ENCODE results near the gene PDE3A.

PDE3A gene

DNA sequence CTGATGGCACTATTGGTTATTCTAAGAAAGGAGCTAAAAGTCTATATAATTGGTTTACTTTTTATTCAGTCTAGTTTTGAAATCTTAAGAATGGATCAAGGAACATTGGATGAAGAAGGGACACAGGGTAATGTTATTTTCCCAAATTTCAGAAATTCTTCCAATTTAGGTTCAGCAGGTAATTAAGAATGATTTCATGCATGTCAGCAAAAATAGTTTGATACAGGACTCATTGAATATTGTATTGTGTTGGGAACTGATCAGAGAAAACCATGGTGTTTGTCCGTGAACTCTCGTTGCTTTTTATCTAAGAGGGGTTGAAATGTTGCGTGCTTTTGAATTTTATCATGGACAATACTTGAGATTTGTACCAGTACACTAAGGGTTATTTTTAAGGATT is 58.6 kb downstream of the PDE3A start:
- DNase-seq, result no peak

DNA sequence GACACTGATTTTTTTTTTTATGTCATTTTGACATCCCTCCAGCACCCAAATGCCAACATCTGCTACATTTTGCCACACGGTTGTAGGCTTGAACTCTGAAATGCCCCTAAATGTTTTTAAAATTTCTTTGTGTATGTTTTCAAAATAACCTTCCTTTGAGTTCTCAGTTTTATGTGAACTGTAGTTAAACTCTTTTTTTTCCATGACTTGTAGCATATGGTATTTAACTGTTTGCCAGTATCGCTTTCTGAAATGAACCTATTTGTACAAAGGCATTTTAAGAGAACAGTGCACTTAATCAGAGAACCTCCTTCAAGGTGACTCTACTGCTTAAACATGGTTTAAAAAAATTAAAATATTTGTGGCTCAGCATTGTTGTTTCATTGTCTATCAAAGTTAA is 61.5 kb downstream of the PDE3A start:
- DNase-seq, result no peak

DNA sequence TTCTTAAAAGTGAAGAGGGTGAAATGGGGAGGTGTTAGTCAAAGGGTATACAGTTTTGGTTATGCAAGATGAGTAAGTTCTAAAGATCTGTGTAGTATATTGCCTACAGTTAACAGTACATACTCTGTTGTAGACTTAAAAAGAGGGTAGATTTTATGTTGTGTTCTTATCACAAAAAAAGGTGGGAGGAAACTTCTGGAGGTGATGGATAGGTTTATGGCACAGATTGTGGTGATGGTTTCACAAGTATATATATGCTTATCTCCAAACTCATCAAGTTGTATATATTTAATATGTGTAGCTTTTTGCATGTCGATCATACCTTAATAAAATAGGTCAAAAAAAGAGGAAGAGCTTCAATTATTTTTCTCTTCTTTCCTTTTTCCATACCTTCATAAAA is 64.0 kb downstream of the PDE3A start:
- no peak for DNase-seq

DNA sequence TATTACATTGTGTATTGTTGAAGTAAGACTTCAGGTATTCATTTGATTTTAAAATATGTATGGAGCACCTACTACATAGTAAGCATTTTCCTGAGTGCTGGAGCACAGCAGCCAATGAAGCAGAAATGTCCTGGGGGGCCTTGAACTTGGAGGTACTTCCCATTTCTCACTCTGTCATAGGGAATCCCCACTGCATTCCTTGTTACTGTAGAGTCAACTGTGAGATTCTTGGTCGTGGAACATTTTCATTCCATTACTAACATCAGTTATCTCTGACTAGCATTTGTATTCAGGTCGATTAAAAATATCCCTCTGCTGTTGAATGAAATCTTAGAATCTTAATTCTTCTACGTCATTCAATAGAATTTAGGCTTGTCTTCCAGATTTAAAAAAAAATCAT is 66.7 kb downstream of the PDE3A start:
- no peak for DNase-seq

DNA sequence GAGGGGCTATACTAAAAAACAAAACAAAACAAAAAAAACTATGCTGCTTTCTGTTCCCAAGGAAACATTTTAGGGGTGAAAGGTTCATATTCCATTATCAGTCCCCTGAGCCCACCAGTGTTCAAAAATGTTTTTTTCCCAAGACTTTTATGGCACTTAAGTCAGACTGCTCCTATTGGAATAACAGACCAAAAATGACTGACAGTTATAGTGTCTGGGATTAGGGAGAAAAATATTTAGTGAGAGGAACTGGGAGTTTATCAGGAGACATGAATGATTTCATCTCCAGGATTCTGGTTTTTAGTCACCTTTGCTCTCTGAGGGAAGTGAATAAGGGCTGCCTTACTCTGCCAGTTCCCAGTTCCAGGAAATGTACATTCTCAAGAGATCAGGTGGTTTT is 68.0 kb downstream of the PDE3A start:
- no peak for DNase-seq

DNA sequence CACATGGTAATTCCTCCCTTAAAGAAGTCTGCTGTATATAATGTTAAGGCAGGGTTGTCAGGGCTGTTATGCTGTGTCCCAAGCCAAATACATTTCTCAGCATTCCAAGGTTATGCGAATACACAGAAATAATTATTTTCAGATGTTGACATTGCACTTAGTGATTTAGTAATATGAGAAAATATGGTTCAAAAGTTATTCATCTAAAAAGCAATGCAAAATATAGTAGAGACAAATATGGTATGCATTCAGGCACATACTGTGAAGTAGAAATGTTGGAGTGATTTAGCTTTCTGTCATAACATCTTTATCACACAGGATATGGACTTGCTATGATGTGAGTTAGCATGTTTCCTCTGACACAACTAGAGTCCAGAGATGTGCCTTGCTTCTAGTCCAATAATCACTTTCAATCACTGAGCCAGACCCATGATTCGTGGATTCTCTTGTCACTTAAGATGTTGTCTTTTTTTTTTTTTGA is 70.0 kb downstream of the PDE3A start:
- no peak for DNase-seq

DNA sequence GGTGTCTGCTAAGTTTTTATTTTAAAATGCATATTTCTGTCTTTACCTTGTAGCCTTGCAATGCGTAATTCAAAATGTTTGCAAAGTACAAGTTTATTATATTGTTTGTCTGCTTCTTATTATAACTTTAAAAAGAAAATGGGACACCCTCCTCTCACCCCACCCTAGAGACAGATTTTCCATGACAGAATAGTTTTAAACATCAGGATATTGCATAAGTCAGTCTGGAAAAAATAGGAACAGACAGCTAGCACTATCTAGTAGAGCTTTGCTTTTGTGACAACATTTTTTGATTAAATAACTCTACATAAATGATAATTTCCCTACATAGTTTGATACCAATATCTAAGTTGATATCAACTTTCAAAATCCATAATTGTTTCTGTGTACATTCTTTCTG is 71.3 kb downstream of the PDE3A start:
- DNase-seq, result no peak

DNA sequence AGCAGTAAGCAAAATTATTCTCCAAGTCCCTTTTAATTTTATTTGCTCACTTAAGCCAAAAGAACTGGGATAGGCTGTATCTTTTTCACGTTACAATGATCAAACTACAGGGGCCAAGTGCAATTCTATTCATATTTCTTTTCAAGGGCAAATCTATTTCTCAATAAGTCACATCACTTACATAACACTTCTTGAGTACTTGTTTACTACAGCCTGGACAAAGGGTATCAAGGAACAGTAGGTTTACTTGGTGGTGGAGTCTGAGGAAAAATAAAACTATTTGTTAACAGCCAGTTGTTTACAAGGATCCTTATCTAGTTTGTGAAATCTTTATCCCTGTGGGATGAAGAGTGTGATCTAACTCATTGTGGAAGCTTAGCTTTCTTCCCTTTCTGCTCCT is 72.1 kb downstream of the PDE3A start:
- DNase-seq, result no peak

DNA sequence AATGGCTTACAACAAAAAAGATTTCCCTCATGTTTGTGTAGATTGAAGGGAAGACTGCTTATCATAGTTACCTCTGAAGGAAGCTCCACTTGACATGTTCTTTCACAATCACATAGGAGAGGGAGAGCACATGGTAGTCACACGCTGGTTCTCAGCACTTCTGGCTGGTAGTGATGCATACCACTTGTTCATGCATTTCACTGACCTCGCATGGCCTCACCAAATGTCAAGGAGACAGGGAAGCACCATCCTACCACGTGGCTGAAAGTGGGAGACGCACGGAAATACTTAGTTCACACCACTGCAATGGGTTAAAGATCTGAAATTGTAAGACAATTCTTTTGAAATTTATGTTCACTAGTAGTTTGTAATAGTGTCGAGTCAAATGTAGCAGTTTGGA is 74.0 kb downstream of the PDE3A start:
- no peak for DNase-seq

DNA sequence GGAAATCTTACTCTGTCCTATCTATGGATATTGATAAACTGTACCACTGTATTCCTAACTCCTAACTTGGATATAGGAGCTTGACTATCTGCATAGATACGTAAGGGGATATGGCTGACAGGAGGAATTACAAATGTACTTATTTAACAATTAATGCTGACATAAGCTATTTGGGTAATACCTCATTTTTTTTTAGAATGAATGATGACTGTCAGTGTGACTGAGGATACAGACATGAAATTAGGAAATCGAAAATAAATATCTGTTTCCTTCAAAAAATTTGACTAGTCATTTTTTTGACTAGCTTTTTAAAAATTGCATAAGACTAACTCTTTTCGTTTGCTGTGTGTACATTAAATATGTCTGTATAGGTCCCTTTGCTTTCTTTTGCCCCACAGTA is 74.9 kb downstream of the PDE3A start:
- no peak for DNase-seq

DNA sequence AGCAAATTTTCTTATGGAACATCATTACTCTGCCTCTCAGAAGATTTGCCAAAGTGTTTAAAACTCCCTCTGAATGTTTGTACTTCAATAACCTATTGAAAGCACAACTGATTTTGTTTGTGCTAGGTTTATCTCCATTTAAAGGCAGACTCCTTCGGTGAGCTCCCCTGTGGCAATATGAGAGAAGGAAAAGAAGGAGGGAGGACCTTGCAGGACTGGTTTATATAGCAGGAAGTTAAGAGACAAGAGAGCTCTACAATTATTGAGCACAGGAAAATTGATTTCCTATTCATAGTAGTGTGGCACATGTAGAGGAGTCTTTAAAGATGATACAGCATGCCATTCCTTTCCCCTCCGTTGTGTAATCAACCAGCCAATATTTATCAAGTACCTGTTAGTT is 75.5 kb downstream of the PDE3A start:
- DNase-seq, result no peak

DNA sequence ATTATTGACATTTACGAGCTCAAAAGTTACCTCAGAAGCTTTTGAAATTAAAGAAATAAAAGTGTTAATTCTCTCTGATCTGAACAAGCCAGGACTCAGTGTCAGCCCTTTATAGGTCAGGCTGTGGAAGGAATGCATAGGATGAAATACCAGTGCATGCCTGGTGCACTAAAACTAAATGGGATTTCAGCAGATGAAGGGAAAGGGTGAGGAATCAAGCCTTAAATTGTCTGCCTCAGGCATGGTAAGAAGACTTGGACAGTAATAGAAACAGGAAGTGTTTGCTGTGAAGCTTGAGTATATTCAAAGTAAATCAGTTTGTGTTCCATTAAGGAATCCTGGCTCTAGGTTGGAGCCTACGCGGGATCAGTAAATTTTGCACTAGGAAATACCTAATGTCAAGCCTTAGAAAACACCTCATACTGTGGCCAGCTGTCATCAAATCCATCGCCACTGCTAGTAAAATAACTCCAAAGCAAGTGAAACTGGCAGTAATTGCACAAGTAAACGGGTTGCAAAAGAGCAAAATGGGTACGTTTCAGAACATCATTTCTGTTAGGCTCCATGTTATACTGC is 76.3 kb downstream of the PDE3A start:
- no peak for DNase-seq

DNA sequence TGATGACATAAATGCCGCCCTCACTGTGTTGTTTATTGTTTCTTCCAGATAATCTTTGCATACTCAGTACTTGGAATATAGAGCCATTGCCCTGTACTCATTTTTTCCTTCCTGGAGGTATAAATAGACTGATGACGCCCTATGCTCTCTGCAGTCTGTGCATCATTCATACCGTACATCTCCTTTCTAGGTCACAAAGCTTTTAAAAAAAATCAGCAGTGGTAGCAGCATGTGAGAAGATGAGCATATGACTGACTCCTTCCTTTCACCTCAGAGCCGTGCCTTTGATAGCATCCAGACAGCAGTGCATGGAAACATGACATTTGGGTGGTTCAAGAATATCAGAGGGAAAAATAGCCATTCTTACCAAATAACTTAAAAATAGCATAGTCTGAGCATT is 77.3 kb downstream of the PDE3A start:
- no peak for DNase-seq

DNA sequence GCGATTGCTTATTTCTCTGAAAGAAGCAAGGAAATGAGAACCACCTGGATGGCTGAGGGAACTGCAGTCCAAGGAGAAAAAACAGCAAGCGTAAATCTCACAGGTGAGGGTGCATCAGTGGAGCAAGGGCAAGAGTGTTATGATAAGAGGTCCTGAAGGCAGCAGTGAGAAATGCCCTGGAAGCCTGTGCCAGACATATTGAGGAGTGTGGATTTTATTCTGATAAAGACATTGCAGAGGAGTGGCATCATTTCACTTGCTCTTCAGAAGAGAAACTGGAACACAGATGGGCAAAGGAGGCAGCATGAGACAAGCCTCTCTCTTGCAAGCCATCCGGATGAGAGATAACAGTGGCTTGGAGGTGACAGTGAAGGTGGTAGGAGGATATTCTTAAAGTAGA is 78.5 kb downstream of the PDE3A start:
- DNase-seq, result no peak

DNA sequence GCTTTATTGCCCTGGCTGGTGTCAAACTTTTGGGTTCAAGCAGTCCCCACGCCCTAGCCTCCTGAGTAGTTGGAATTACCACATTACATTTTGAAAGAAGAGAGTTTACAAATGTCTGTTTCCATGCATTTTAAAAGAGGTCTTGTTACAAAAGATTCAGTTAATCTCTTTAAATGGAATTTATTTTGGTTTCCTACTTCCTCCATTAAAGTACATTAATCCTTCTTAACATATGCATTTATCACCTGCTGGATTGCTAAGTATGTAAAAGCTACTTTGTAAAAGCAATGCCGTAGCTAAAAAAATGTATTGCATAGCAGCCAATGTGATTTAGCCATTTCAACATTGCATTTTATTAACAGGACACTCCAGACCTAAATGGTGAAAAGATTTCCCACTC is 80.4 kb downstream of the PDE3A start:
- no peak for DNase-seq

DNA sequence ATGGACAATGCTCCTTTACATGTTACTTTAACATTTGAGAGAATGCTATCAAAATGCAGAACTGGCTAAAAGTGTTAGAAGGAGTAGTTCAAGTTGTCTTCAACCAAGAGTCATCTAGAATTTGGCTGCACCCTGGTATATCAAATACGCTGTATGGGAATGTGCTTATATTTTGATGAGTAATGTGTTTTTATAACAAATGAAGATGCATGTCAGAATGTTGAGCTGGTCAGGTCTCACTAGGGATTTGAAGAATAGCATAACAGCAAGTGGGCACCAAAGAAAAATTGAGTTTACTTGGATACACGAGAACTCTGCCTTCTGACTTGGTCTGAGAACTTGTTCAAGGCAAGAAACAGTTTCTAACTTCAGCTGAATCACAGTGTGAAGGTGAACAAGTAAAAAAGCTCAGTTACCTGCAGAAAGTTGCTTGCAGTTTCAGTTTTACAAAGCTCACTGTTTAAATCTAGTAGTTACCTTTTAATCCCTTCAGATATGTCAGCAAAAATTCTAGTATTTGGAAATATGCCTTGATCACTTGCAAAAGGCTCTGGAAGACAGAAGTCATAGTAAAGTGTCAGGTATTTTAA is 82.3 kb downstream of the PDE3A start:
- no peak for DNase-seq

DNA sequence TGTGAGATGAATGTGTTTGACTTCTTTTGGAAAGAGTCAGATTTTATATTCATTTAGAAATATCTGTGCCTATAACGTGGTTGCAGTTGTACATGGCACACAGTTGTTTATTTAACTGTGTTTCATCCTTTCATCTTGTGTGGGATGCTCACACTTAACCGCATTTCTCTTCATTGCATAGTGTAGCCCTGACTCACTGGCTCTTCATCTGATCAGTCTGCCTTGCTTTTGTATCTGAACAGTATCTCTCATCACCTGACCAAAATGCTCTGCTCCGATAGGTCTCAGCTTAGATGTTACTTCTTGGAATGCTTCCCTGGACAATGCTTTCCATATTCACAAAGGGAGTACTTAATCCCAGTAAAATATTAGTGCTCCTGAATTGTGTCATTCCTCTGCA is 83.4 kb downstream of the PDE3A start:
- DNase-seq, result no peak

DNA sequence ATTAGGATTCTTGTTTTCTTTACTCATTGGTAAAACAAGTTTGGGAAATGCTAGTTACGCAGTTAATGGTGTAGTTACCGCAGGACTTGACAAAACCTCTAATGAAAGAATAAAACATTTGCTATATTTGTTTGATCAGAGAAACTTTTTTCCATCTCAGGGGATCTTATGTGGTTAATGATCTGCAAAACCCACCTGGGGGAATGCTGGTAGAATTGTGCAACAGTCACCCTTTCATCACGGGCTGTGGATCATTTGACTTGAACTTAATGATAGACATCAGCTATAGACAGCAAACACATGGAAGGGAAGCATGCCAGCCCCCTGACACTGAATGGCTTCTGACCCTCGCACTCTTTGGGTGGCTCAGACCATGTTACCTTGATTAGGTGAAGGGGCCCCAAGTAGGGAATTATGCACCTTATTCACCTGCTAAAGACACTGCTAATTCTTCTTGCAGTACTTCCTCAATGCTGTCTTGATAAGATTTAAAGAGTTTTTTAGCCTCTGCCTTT is 84.2 kb downstream of the PDE3A start:
- no peak for DNase-seq

DNA sequence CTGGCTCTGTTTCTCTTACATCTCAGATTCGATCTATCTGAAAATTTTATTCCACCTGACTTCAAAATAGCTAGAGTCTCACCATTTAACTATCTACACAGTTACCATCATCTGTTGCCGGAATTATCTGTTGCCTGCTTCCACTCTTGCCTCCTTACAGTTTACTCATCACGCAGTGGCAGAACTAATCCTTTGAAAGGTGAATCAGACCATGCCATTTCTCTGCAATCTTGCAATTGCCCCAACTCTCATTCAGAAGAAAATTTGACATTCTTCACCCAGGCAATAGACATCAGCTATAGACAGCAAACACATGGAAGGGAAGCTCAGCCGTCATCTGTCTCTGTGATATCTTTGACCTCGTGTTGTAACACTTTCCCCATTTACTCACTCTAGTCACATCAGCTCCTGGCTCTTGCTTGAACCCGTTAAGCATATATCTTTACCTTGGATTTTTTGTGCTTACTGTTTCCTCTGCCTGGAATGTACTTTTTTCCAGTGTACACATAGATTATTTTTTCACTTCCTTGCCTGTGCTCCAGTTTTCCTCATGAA is 85.5 kb downstream of the PDE3A start:
- DNase-seq, result no peak

DNA sequence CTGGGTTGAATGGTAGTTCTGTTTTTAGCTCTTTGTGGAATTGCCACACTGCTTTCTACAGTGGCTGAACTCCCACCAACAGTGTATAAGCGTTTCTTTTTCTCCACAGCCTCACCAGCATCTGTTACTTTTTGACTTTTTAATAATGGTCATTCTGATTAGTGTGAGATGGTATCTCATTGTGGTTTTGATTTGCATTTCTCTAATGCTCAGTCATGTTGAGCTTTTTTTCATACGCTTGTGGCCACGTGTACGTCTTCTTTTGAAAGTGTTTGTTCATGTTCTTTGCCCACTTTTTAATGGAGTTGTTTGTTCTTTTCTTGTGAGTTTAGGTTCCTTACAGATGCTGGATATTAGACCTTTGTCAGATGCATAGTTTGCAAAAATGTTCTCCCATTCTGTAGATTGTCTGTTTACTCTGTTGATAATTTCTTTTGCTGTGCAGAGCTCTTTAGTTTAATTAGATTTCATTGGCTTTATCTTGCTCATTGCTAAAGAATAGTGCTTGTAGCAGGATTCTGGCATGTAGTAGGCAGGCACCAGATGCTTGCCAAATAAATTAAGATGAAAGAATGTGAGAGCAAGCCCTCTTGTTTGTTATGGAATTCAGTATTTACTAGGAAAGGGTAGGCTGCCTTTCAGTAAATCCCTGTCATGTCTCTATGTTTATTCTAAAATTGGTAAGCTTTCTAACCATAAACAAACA is 86.8 kb downstream of the PDE3A start:
- no peak for DNase-seq

DNA sequence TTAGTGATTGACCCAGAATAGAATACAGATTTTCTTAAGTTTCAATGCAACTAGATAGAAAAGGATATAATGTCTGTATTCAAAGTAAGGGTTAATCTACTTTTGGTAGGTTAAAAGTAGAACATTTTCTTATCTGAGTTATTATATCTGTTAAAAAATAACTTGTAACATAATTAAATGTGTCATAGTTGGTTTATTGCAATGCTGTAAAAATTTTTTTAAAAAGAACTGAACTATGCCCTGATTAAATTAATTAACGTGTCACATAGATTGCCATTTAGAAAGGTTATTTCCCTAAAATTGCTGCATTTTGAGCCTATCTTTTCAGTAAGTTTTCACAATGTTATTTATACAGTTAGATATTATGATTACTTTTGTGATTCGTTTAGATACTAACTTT is 89.2 kb downstream of the PDE3A start:
- DNase-seq, result no peak

DNA sequence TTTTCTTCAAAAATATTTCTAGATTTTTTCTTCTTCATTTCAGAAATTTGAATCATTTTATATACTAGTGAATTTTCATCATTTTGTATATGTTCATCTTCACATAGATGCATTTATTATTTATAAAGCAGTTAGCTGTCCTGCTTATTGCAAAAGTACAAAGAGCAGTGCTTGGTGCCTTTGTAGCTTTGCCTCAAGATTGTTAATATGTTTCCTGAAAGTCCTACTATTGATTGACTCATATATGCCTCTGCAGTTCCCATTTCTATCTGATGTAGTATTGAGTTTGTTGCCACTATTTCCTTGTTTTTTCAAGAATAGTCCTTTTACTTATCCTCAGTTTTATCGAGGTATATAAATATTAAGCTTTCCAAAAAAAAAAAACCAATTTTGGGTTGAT is 89.7 kb downstream of the PDE3A start:
- no peak for DNase-seq

DNA sequence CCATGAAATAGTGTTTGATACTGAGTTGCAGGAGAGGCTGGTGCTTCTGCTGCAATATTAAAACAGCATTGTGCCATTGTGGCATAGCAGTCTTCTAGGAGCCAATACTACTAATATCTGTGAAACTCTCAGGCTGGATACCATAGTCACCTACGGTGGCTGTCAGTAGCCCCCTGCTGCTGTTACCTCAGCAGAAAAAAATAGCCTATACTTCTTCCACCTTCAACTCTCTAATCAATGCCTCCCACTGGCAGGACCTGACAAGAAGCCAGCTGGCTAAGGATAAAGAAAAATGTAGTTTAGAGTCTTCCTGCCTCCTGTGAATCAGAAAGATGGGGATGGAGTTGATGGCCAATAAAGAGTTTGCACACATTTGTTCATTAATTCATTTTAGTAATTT is 91.6 kb downstream of the PDE3A start:
- DNase-seq, result no peak

DNA sequence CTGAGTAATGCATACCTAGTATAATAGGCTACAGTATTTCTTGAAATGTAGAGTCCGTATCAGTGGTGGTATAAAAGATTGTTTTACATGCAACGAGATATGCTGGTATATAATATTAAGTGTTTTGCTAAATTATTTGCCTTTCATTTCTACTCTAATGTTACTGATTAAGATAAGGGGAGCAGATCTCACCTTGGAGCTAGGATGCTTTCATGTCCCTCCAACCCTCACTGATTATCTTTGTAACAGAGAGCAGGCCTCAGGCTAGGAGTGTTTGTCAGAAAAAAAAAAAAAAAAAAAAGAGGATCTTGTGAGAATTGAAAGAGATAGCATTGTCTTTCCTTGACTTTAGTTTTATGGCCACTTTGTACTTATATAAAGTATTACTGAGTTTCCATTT is 92.6 kb downstream of the PDE3A start:
- no peak for DNase-seq
